ENCODE data around the gene PRKCD.
A peak's percentile ranks its signal among the peaks of the same experiment; 100 is the strongest.

Gene PRKCD

DNA sequence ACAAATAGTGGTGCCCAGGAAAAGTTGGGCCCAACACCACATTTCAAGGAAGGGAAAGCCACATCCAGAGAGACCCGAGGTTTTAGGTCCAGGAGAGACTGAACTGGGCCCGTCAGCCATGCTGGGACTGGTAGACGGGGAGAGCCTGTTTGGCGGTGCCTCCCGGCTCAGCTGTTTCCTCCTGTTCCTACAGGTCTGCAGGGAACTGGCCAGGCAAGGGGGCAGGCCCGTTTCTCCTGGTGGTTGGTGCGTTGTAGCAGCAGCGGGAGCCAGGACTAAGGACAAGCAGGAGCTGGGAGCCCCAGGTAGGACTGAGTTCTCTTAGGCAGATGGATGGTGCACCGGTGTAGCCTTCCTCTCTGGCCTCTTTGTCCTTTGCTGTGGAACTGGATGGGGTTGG lies 3.9 kb downstream of the PRKCD start:
- Mint-ChIP-seq H3K4me3 (no peak overlapping the region), H3K4me1 (peaks cover 33% of the 10 kb centered on the region), H3K27ac (no peak overlapping the region), H3K27me3 (peaks cover 7% of the 10 kb centered on the region), H3K9me3 (no peaks in the 10 kb centered on the region), H3K36me3 (no peaks in the 10 kb centered on the region)
- no peak for DNase-seq
- CTCF ChIA-PET = interaction anchor here (0.9 to 1.2 kb wide), 3 partner anchors 32 to 55 kb away, joined by 3 read pairs; no protein-coding TSS in a partner anchor

DNA sequence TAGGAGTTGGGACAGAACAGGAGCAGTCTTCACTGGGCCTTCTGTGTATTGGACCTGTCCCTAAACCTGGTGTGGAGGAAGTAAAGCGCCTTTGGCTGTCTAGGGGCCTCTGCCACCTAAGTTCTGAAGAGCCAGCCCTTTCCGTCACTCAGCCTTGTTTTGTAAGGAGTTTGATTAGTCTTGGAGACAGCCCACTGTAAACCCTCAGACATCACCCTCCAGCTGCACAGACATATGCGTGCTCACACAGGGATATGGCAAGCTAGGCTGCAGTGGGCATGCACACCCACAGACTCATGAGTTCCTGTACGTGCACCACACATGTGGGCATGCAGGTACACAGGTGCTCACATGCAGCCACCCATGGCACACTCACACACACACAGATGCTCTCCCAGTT lies 5.2 kb downstream of the PRKCD start:
- peaks cover 38% of the 10 kb centered on the region for H3K4me1 Mint-ChIP-seq
- DNase-seq = no peak
- CTCF ChIA-PET = no interaction called here
- no peak overlapping the region for H3K27ac Mint-ChIP-seq
- H3K4me3 Mint-ChIP-seq = no peak overlapping the region
- no peaks in the 10 kb centered on the region for H3K27me3 Mint-ChIP-seq
- no peaks in the 10 kb centered on the region for H3K9me3 Mint-ChIP-seq
- H3K36me3 Mint-ChIP-seq = no peaks in the 10 kb centered on the region

DNA sequence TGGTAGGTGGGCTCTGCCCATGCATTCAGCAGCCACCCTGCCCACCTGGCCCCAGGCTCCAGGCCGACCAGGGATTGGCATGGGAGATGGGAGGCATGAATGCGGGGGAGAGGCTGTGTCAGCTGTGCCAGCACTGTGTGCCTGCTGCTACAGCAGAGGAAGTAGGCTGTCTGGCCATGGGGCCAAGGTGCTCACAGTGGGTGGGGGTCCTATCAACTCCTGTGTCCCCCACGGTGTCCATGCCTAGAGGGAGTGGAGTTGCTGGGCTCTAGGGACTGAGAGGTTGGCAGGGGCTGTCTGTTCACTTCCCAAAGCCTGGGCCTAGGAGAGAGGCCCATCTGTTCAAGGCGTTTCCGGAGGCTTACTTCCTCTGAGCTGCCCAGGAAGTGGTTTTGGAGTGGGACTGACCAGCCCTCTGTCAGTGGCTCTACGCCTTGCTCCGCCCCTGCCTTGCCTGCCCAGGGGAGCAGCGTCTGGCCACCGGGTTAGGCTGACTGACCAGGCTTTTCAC lies 5.8 kb downstream of the PRKCD start:
- Mint-ChIP-seq H3K4me3 (no peak overlapping the region), H3K9me3 (no peaks in the 10 kb centered on the region), H3K27ac (no peak overlapping the region), H3K27me3 (no peaks in the 10 kb centered on the region), H3K4me1 (peaks cover 42% of the 10 kb centered on the region), H3K36me3 (no peaks in the 10 kb centered on the region)
- no peak for DNase-seq
- CTCF ChIA-PET = no interaction called here

DNA sequence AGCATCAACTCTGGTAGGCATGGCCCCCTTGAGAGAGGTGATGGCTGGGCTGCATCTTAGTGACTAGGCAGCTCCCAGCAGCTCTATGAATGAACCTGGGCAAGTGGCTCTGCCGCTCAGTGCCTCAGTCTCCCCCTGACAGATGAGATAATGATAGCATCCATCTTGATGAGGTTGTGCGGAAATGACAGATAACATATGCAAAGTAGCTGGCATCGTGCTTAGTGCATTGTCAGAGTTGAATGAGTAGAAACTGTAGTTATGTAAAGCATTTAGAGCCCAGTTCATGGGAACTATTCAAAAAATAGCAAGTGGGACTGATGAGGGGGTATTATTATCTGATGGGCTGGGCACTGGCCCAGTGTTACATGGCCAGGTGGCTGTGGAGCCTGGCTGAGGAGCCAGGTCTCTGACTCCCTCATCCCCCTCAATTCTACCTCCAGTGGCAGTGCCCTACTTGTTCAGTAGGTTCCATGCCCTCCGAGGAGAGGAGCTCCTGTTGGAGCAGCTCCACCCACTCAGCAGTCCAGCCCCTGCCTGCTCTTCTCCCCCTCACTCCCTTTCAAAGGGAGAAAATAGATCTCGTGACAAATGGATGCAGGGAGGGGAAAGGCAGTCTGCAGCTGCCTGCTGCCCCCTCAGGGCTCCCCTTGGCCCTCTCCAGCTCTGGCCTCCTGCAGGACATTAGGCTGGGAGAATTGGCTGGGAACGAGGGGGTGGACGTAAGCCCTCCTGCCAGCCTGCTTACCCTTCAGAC lies 6.6 kb downstream of the PRKCD start:
- H3K4me1 Mint-ChIP-seq = peaks cover 38% of the 10 kb centered on the region
- no peak for DNase-seq
- H3K4me3 Mint-ChIP-seq = no peak overlapping the region
- no peaks in the 10 kb centered on the region for H3K27me3 Mint-ChIP-seq
- CTCF ChIA-PET = interaction anchor here (1.8 kb wide), 1 partner anchor 33 kb away, joined by 4 read pairs; no protein-coding TSS in a partner anchor
- H3K9me3 Mint-ChIP-seq = no peaks in the 10 kb centered on the region
- no peaks in the 10 kb centered on the region for H3K36me3 Mint-ChIP-seq
- H3K27ac Mint-ChIP-seq = no peak overlapping the region

DNA sequence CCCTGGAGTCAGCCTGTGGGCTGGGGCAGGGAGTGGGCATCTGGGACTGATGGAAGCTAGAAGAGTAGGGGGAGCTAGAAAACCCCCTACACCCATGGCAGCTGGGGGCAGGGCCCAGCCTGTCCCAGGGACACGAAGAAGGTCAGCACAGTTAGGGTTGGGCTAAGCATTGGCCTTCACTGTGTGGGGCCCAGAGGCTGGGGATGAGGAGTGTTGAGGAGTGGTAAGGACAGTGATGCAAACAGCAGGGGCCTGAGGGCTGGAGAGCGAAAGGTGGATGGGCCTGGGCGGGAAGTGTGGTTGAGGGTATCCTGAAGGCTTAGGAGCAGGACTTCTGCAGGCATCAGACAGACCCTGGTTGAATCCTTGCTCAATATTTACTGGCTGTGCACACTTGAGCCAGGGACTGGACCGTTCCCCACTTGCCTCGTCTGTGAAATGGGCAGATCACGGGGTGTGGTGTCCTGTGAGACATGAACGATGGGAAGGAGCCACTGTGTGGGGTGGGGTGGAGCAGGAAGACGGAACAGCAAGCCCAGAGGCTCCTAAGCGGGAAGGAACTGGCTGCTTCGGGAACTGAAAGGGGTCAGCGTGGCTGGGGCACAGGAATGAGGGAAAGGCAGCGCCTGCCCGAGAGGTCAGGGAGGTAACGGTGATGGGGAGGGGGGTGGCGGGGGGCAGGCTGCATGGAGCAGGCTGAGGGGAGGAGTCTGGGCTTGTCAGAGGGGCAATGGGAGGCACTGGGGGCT lies 7.3 kb downstream of the PRKCD start:
- no peaks in the 10 kb centered on the region for H3K9me3 Mint-ChIP-seq
- no peaks in the 10 kb centered on the region for H3K27me3 Mint-ChIP-seq
- no peak overlapping the region for H3K4me3 Mint-ChIP-seq
- CTCF ChIA-PET = interaction anchor here (1.8 kb wide), 1 partner anchor 34 kb away, joined by 4 read pairs; no protein-coding TSS in a partner anchor
- DNase-seq = no peak
- peaks cover 30% of the 10 kb centered on the region for H3K4me1 Mint-ChIP-seq
- no peaks in the 10 kb centered on the region for H3K36me3 Mint-ChIP-seq
- H3K27ac Mint-ChIP-seq = no peak overlapping the region

DNA sequence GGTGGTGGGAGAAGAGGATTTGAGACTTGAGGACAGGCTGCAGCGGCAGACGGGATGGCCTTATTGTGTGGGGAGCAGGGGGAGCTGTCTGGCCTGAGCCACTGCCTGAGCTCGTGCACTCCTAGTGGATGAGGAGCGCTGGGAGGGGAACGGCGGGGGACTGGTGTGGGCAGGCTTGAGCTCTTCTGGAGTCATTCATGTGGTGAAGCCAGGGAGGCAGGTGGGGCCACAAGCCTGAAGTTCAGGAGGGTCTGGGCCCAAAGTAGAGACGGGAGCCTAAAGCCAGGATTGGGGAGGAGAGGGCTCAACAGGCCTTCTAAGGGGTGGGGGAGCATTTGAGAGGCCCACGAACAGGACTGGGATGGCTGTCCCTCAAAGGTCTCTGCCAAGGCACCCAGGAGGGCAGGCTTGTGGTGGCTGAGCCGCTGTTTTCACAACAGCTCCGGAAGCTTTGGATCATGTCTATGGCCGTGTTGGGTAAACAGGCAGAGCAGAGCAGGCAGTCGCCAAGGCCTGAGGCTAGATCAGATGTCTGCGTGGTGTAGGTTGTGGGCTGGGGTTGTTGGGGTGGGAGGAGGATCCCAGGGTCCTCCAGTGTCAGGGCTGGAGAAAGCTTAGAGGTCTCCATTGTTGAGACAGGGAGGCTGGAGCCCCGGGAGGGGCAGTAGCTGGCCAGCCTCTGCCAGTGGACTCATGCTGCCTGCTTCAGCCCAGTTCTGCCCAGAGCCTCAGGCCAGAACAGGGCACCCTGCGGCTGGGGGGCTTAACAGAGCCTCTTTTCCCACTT lies 8.2 kb downstream of the PRKCD start:
- H3K27me3 Mint-ChIP-seq = no peaks in the 10 kb centered on the region
- H3K9me3 Mint-ChIP-seq = no peaks in the 10 kb centered on the region
- DNase-seq = peak; percentile 23
- H3K27ac Mint-ChIP-seq = no peak overlapping the region
- peaks cover 3% of the 10 kb centered on the region for H3K36me3 Mint-ChIP-seq
- H3K4me3 Mint-ChIP-seq = no peak overlapping the region
- CTCF ChIA-PET = interaction anchor here (0.9 to 2.2 kb wide), 5 partner anchors 27 to 60 kb away, joined by 3 to 10 read pairs (median 4); no protein-coding TSS in a partner anchor
- H3K4me1 Mint-ChIP-seq = peaks cover 30% of the 10 kb centered on the region

DNA sequence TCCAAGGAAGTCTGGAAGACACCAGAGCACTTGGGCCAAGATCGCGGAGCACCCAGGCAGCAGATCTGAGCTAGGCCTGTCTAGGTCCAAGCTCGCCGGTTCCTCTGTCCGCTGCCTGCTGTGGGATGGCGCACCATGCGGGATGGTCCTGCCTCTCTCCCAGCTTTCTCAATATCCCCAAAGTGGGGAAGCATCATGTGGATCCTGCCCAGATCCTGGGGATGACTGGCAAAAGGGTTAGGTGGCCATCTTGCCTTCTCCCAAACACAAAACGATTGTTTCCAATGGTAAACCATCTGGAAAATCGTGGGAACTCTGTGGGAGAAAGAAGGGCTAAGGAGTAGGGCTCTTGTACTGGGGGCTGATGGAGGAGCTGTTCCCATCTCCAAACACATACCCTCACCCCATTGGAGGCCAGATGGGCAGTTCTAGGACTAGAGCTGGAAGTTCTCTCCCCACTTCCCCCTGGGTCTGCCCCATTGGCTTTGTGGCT lies 8.9 kb downstream of the PRKCD start:
- Mint-ChIP-seq H3K9me3 (no peaks in the 10 kb centered on the region), H3K27me3 (no peaks in the 10 kb centered on the region), H3K27ac (no peak overlapping the region), H3K4me3 (no peak overlapping the region), H3K4me1 (peaks cover 30% of the 10 kb centered on the region), H3K36me3 (peaks cover 3% of the 10 kb centered on the region)
- no peak for DNase-seq
- CTCF ChIA-PET = interaction anchor here (0.9 to 2.2 kb wide), 4 partner anchors 26 to 60 kb away, joined by 3 to 10 read pairs (median 4); no protein-coding TSS in a partner anchor

DNA sequence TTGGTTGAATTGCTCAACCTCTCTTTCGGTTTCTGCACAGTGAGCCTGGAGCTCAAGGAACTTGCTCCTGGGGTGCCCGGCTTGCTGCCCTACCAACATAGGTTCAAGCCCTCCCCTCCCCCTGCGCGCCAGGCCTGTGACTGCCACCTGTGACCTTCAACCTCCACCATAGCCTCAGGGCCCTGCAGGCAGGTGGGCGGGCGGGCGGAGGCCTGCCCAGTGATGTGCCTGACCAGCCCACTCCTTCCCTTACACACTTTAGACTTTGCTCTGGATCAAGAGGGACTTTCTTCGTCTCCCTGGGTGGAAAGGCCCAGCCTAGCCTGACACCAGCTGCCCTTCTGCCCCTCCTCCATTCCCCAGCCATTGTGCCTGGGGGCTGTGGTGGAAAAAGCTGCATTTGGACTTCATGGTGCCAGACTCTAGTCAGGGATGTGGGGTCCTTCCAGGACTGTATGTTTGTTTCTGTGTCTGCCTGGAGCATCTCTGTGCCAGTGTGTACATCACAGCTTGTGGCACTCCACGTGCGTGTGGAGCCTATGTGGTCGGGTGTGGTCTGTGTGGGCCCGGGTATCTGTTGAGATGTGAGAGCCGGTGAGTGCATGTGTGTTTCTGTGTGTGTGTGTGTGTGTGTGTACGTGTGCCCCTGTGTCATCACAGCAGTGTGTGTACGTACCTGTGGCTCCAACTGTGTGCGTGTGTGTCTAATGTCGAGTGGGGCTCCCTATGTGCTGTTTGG lies 9.5 kb downstream of the PRKCD start:
- no peak overlapping the region for H3K27ac Mint-ChIP-seq
- no peaks in the 10 kb centered on the region for H3K9me3 Mint-ChIP-seq
- H3K4me1 Mint-ChIP-seq = peaks cover 30% of the 10 kb centered on the region
- H3K36me3 Mint-ChIP-seq = peaks cover 3% of the 10 kb centered on the region
- CTCF ChIA-PET = interaction anchor here (0.9 to 2.2 kb wide), 4 partner anchors 26 to 61 kb away, joined by 3 to 10 read pairs (median 4); no protein-coding TSS in a partner anchor
- H3K4me3 Mint-ChIP-seq = no peak overlapping the region
- H3K27me3 Mint-ChIP-seq = no peaks in the 10 kb centered on the region
- DNase-seq = peak; percentile 41

DNA sequence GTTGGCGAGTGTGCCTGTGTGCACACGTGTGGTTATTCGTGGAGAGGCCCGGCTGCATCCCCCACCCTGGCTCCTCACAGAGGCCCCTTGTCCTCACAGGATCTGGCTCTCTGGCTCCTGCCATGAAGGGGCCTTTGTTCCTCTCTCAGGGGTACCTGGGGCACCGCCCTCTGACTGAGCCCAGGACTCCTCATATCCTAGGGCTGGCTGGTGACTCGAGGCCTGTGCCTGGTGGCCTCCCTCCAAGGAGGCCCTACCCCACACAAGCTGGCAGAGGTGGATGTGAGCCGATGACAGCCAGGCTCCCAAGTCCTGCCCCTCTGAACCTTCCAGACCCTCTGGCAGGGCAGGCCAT lies 10.0 kb downstream of the PRKCD start:
- peaks cover 3% of the 10 kb centered on the region for H3K36me3 Mint-ChIP-seq
- CTCF ChIA-PET = interaction anchor here (0.9 to 2.2 kb wide), 2 partner anchors 10 to 25 kb away, joined by 3 to 10 read pairs; no protein-coding TSS in a partner anchor
- no peak overlapping the region for H3K4me3 Mint-ChIP-seq
- no peak for DNase-seq
- H3K4me1 Mint-ChIP-seq = peaks cover 30% of the 10 kb centered on the region
- H3K27me3 Mint-ChIP-seq = no peaks in the 10 kb centered on the region
- H3K9me3 Mint-ChIP-seq = no peaks in the 10 kb centered on the region
- H3K27ac Mint-ChIP-seq = no peak overlapping the region

DNA sequence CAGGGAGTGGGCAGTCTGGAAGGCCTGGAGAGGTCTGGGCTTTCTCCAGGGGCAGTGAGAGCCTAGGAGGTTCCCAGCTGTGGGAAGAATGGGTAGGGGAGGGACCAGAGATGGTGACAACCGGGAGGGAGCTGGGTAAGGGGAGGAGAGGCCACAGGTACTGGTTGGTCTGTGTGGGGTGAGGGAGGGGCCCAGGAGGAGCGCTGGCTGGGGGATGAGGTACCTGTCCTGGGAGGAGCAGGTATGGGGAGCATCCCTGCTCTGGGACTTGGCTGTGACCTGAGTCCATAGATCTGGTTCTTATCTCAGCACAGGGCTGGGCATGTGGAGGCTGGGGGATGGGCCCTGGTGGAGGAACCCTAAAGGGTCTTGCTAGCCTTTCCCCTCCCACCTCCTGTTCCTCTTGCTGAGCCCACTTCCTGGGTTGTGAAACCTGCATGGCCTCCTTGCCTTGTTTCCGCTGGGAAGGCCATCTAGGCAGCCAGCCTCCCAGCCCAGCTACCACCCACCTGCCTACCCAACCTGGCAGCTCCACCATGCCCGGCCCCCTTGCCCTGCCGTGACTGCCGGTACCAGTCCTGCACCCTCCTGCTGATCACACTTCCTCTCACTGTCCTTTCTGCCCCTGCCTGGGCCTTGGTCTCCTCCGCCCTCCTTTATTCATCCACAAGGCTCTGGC lies 11.0 kb downstream of the PRKCD start:
- Mint-ChIP-seq H3K27ac (no peak overlapping the region), H3K4me1 (peaks cover 30% of the 10 kb centered on the region), H3K27me3 (no peaks in the 10 kb centered on the region), H3K9me3 (no peaks in the 10 kb centered on the region), H3K36me3 (peaks cover 3% of the 10 kb centered on the region), H3K4me3 (no peak overlapping the region)
- CTCF ChIA-PET = interaction anchor here (0.9 kb wide), 1 partner anchor 11 kb away, joined by 3 read pairs; no protein-coding TSS in a partner anchor
- DNase-seq = no peak

DNA sequence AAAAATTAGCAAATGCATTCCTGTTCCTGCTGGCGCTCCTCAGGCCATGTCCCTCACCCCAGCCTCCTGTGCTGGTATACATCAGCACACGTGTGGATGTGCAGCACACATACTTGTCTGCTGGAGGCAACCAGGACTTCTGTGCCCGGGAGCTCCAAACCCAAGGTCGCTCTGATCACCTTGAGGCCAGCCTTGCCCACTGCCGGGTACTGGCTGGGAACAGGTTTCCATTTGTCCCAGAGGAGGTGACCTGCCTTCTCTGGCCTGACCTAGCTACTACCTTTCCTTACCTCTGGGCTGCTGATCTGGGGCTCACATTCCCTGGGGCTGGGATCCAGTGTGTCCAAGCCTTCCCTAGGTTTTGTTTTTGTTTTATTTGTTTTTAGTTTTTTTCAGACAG lies 12.1 kb downstream of the PRKCD start:
- Mint-ChIP-seq H3K27ac (no peak overlapping the region), H3K4me1 (peaks cover 30% of the 10 kb centered on the region), H3K27me3 (no peaks in the 10 kb centered on the region), H3K9me3 (no peaks in the 10 kb centered on the region), H3K36me3 (peaks cover 3% of the 10 kb centered on the region), H3K4me3 (no peak overlapping the region)
- DNase-seq = no peak
- CTCF ChIA-PET = no interaction called here

DNA sequence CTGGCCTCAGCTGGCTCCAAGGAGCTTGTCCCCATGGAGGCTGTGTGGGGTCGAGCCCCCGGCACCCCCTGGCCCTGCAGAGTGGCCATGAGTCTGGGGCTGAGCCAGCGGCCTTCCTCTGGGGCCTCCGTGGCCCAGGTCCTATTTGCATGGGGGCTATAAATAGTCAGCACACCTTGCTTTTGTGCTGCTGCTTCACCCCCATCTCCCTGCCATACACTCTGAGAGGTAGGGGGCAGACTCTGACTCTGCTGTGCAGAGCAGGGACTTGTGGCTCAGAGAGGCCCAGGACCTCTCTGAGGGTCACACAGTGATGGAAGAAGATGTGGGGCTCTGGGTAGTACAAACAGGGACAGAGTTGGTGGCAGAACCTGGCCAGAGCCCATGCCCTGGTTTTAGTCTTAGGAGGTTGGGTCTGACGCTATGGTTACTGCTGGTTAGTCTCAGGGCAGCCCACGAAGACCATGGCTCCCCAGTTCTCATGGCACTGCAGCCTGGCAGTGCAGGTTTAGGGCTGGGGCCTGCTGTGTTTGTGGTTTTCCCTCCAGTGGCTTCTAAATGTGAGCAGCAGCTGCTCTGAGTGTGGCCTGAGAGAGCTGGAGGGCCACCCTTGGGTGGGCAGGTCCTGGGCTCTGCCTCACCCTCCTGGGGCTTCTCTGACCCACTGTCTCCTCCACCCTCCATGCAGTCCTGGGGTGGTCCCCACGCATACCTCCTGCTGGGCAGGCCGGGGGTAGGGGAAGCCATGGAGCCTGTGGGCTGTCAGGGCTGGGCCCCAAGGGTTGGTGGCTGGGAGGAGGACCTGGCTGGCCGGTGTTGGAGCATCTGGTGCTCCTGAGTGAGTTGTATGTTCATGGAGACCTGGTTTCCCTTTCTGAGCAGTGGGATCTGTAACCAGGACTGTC lies 13.6 kb downstream of the PRKCD start:
- no peak overlapping the region for H3K27ac Mint-ChIP-seq
- H3K9me3 Mint-ChIP-seq = no peaks in the 10 kb centered on the region
- no peak for DNase-seq
- CTCF ChIA-PET = no interaction called here
- peaks cover 18% of the 10 kb centered on the region for H3K4me1 Mint-ChIP-seq
- no peak overlapping the region for H3K4me3 Mint-ChIP-seq
- H3K36me3 Mint-ChIP-seq = peaks cover 10% of the 10 kb centered on the region
- no peaks in the 10 kb centered on the region for H3K27me3 Mint-ChIP-seq

Data from activated naive CD4-positive, alpha-beta T cell treated with anti-CD3 and anti-CD28 coated beads, Interleukin-2, amount 10 ng/mL, durations not matched to agents 7 days and 5 days (primary cell).